K562 (cell line): Measurements from ENCODE around the gene VWA3A. TPM values are rescaled to one million over a fixed set of nuclear protein-coding genes. Genes with fewer than 3 reads are reported as not detected.

Source experiments
- ATF1 ChIP-seq, 2 experiments: fragments of 450-650 bp in 1 of 2; IDR thresholded peaks; 2 replicates each; pipeline ENCODE4 v1.6.1; 2016; ENCODE audit warnings: missing compliant biosample characterization in 1 of 2, missing genetic modification characterization in 1 of 2
- ATF7 ChIP-seq: fragments of 450-650 bp; IDR thresholded peaks from 2 replicates; pipeline ENCODE4 v1.7.1; 2014; ENCODE audit warnings: mild to moderate bottlenecking, moderate library complexity
- CREB1 ChIP-seq, 2 experiments: sonication (generic) in 1 of 2; formaldehyde crosslinking in 1 of 2; IDR thresholded peaks; 2 replicates each; pipeline versions ENCODE4 v1.6.1 to v1.8.0; 2012 to 2022; ENCODE audit warnings: inconsistent platforms in 1 of 2, mild to moderate bottlenecking in 1 of 2, missing genetic modification reagents in 1 of 2, moderate library complexity in 1 of 2
- FOXA1 ChIP-seq: fragments of 450-650 bp; IDR thresholded peaks from 2 replicates; pipeline ENCODE4 v1.6.1; 2016; ENCODE audit warnings: mild to moderate bottlenecking, borderline replicate concordance
- FOXK1 ChIP-seq: sonication (generic); formaldehyde crosslinking; IDR thresholded peaks from 2 replicates; pipeline ENCODE4 v1.8.0; 2022; ENCODE audit warnings: missing genetic modification reagents, mild to moderate bottlenecking, borderline replicate concordance
- HMGN3 ChIP-seq: IDR thresholded peaks from 2 replicates; pipeline ENCODE4 v1.6.1; 2011; ENCODE audit warnings: borderline replicate concordance, low read depth, mild to moderate bottlenecking, mixed read lengths, low read length; ENCODE audit not compliant: insufficient read length; ENCODE audit errors: extremely low read depth
- HOXB6 ChIP-seq: fragments of 250-450 bp; sonication (Bioruptor Pico); IDR thresholded peaks from 2 replicates; pipeline ENCODE4 v1.5.1; 2022; ENCODE audit warnings: mild to moderate bottlenecking, borderline replicate concordance
- KLF13 ChIP-seq: fragments of 450-650 bp; IDR thresholded peaks from 2 replicates; pipeline ENCODE4 v1.6.1; 2016; ENCODE audit warnings: missing genetic modification characterization, low read depth, mild to moderate bottlenecking, missing compliant biosample characterization, moderate library complexity, borderline replicate concordance
- L3MBTL2 ChIP-seq: fragments of 450-650 bp; IDR thresholded peaks from 2 replicates; pipeline ENCODE4 v1.6.1; 2016; ENCODE audit warnings: mild to moderate bottlenecking, moderate library complexity
- SAFB ChIP-seq: fragments of 200-400 bp; formaldehyde crosslinking; IDR thresholded peaks from 2 replicates; pipeline ENCODE4 v1.6.1; 2017; ENCODE audit warnings: low read depth, low read length, borderline replicate concordance
- SAP30 ChIP-seq: fragments of 200-600 bp; sonication (generic); IDR thresholded peaks from 2 replicates; pipeline ENCODE4 v1.6.1; 2012; ENCODE audit warnings: borderline replicate concordance, low read depth, mild to moderate bottlenecking, moderate library complexity, low read length, control low read depth, inconsistent platforms; ENCODE audit not compliant: insufficient read depth, poor library complexity, severe bottlenecking
- SIN3B ChIP-seq: fragments of 450-650 bp; IDR thresholded peaks from 2 replicates; pipeline ENCODE4 v1.6.1; 2017; ENCODE audit warnings: low read depth, mild to moderate bottlenecking, moderate library complexity
- SNRNP70 ChIP-seq: fragments of 200-400 bp; formaldehyde crosslinking; optimal IDR thresholded peaks from 2 replicates; pipeline ENCODE3; 2017; ENCODE audit warnings: low read depth, low read length
- ZBTB1 ChIP-seq: sonication (generic); formaldehyde crosslinking; IDR thresholded peaks from 2 replicates; pipeline ENCODE4 v1.8.1; 2023; ENCODE audit warnings: missing genetic modification reagents, low read depth, mild to moderate bottlenecking, borderline replicate concordance
- ZFP36 ChIP-seq: fragments of 150-350 bp; IDR thresholded peaks from 2 replicates; pipeline ENCODE4 v1.6.1; 2018; ENCODE audit warnings: low read length, low read depth; ENCODE audit not compliant: partially characterized antibody
- ZNF282 ChIP-seq: sonication (generic); formaldehyde crosslinking; IDR thresholded peaks from 2 replicates; pipeline ENCODE4 v1.8.1; 2023; ENCODE audit warnings: missing genetic modification reagents
- polyA plus RNA-seq, 8 experiments: library from polyadenylated mRNA; depleted of rRNA in 4 of 8; stranded (reverse) in 5 of 8; unstranded in 3 of 8; fragments of >200 nt; fragmentation: Nextera tagmentation in 2 of 8; fragmentation: Illumina TruSeq in 1 of 8; extraction: Ambion mirVana in 2 of 8; extraction: Trizol in 1 of 8; gene quantifications; 2 replicates each; pipeline versions ENCODE4 v1.2.1 to v1.2.3, GENCODE V29; 2011 to 2014; ENCODE audit warnings: inconsistent platforms in 1 of 8, missing spikeins in 1 of 8
- total RNA-seq, 7 experiments: library from RNA; depleted of rRNA in 6 of 7; stranded (reverse); fragments of >200 nt in 6 of 7; fragmentation: Illumina TruSeq in 2 of 7; extraction: Trizol in 2 of 7; gene quantifications; 2 replicates each; pipeline versions ENCODE4 v1.2.1 to v1.2.3, GENCODE V29; 2011 to 2021; ENCODE audit warnings: low replicate concordance in 1 of 7
- TF ChIP-seq, protein P1 (sequence below): fragments of 450-650 bp; formaldehyde crosslinking; IDR thresholded peaks from 2 replicates; pipeline ENCODE4 v1.4.0; 2020; ENCODE audit warnings: mild to moderate bottlenecking, moderate library complexity
- TF ChIP-seq, protein P2 (sequence below): sonication (generic); formaldehyde crosslinking; IDR thresholded peaks from 2 replicates; pipeline ENCODE4 v1.8.0; 2022; ENCODE audit warnings: mild to moderate bottlenecking, missing genetic modification reagents
- TF ChIP-seq, protein P3 (sequence below): fragments of 250-450 bp; sonication (Bioruptor Pico); IDR thresholded peaks from 2 replicates; pipeline ENCODE4 v1.9.0; 2021; ENCODE audit warnings: mild to moderate bottlenecking, inconsistent platforms
- TF ChIP-seq, protein P4 (sequence below): fragments of 200-800 bp; sonication (Bioruptor generic); IDR thresholded peaks from 2 replicates; pipeline ENCODE4 v1.6.1; 2017; ENCODE audit warnings: missing genetic modification characterization, missing compliant biosample characterization

VWA3A gene
- total and polyA plus RNA-seq, 9 of the 15 experiments (the other 6 are each of a cell fraction or from before 2014, with no cell fraction given): not detected

DNA sequence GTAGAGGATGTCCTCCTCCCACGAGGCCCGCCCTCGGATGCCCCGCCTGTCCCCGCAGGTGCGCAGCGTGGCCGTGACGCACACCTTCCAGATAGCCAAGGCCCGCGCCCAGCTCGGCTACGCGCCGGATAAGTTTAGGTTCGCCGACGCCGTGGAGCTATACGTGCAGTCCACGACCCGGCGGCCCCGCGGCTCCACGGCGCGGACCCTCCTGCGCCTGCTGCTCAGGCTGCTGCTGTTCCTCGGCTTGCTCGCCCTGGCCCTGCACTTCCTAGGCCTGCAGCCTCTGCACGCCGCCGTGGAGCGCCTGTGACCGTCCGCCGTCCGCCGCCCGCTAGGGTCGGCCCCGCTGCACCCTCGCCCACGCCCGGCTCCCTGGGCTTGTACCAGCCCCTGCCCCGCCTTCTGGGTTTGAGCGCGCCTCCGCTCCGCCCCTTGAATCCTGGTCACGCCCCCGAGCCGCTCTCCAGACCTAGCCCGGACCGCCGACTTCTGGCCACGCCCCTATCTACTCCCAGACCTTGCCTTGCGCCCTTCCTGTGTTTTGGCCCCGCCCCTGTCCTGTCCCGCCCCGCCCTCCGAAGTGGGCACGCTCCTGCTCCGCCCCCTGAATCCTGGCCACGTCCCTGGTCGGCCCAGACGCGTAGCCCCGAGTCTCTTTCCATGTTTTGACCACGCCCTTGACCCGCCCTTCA is 97.9 kb downstream of the VWA3A start (continued):
- peak; percentile 28; the same call in 1 of the 2 replicates for TF ChIP-seq KLF13
- peak; percentile 65 for TF ChIP-seq SAP30
- peak; percentile 77 for TF ChIP-seq L3MBTL2
- TF ChIP-seq ATF7: 0 out of 2 replicates have a peak, but pooled peaks have one; percentile 22
- TF ChIP-seq, protein P1, sequence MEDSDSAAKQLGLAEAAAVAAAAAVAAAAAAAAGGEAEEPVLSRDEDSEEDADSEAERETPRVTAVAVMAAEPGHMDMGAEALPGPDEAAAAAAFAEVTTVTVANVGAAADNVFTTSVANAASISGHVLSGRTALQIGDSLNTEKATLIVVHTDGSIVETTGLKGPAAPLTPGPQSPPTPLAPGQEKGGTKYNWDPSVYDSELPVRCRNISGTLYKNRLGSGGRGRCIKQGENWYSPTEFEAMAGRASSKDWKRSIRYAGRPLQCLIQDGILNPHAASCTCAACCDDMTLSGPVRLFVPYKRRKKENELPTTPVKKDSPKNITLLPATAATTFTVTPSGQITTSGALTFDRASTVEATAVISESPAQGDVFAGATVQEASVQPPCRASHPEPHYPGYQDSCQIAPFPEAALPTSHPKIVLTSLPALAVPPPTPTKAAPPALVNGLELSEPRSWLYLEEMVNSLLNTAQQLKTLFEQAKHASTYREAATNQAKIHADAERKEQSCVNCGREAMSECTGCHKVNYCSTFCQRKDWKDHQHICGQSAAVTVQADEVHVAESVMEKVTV (CRISPR knock-in tag): no peak
- 0 out of 2 replicates have a peak, but pooled peaks have one; percentile 69 for TF ChIP-seq ZNF282
- TF ChIP-seq FOXA1: no peak
- TF ChIP-seq, protein P2, sequence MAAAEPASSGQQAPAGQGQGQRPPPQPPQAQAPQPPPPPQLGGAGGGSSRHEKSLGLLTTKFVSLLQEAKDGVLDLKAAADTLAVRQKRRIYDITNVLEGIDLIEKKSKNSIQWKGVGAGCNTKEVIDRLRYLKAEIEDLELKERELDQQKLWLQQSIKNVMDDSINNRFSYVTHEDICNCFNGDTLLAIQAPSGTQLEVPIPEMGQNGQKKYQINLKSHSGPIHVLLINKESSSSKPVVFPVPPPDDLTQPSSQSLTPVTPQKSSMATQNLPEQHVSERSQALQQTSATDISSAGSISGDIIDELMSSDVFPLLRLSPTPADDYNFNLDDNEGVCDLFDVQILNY (CRISPR knock-in tag): 0 out of 2 replicates have a peak, but pooled peaks have one; percentile 69
- TF ChIP-seq ATF1 (CRISPR knock-in tag; IDR thresholded peaks at IDR 0.05): no peak
- TF ChIP-seq ATF1 (tag; IDR thresholded peaks at IDR 0.05): peak; percentile 59
- TF ChIP-seq CREB1 (IDR thresholded peaks at IDR 0.05): no peak
- peak; percentile 50; the same call in 1 of the 2 replicates for TF ChIP-seq CREB1 (CRISPR knock-in tag; IDR thresholded peaks at IDR 0.05)
- TF ChIP-seq, protein P3, sequence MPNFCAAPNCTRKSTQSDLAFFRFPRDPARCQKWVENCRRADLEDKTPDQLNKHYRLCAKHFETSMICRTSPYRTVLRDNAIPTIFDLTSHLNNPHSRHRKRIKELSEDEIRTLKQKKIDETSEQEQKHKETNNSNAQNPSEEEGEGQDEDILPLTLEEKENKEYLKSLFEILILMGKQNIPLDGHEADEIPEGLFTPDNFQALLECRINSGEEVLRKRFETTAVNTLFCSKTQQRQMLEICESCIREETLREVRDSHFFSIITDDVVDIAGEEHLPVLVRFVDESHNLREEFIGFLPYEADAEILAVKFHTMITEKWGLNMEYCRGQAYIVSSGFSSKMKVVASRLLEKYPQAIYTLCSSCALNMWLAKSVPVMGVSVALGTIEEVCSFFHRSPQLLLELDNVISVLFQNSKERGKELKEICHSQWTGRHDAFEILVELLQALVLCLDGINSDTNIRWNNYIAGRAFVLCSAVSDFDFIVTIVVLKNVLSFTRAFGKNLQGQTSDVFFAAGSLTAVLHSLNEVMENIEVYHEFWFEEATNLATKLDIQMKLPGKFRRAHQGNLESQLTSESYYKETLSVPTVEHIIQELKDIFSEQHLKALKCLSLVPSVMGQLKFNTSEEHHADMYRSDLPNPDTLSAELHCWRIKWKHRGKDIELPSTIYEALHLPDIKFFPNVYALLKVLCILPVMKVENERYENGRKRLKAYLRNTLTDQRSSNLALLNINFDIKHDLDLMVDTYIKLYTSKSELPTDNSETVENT: 0 out of 2 replicates have a peak, but pooled peaks have one; percentile 26
- TF ChIP-seq SNRNP70: no peak
- TF ChIP-seq ZFP36: peak; percentile 23
- TF ChIP-seq HOXB6 (CRISPR knock-in tag): no peak
- TF ChIP-seq SIN3B: peak; percentile 23; the same call in 1 of the 2 replicates
- TF ChIP-seq, protein P4, sequence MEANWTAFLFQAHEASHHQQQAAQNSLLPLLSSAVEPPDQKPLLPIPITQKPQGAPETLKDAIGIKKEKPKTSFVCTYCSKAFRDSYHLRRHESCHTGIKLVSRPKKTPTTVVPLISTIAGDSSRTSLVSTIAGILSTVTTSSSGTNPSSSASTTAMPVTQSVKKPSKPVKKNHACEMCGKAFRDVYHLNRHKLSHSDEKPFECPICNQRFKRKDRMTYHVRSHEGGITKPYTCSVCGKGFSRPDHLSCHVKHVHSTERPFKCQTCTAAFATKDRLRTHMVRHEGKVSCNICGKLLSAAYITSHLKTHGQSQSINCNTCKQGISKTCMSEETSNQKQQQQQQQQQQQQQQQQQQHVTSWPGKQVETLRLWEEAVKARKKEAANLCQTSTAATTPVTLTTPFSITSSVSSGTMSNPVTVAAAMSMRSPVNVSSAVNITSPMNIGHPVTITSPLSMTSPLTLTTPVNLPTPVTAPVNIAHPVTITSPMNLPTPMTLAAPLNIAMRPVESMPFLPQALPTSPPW (CRISPR knock-in tag): no peak
- 0 out of 2 replicates have a peak, but pooled peaks have one; percentile 25 for TF ChIP-seq ZBTB1 (CRISPR knock-in tag)
- peak; percentile 39 for TF ChIP-seq HMGN3
- TF ChIP-seq SAFB: peak; percentile 83
- TF ChIP-seq FOXK1 (CRISPR knock-in tag): 0 out of 2 replicates have a peak, but pooled peaks have one; percentile 78
